H1 (cell line): ENCODE measurements around the gene ADAMTS6. TPM values are rescaled to one million over a fixed set of nuclear protein-coding genes. Genes with fewer than 3 reads are reported as not detected.

Source experiments
- CTCF ChIA-PET: fragments of 300-600 bp; sonication (Branson Sonifier 250); formaldehyde crosslinking; loops from one replicate; lab custom pipeline; 2021; ENCODE audit not compliant: partially characterized antibody; lab: Charles Lee
- POLR2A ChIA-PET: fragments of 300-600 bp; sonication (Branson Sonifier 250); formaldehyde crosslinking; loops from one replicate; lab custom pipeline; 2021; ENCODE audit warnings: inconsistent platforms; ENCODE audit not compliant: partially characterized antibody; lab: Charles Lee
- DNase-seq, 2 experiments: peaks; one replicate each; pipeline versions ENCODE4 v3.0.0 to v3.0.0-alpha.2; 2010 to 2022; ENCODE audit warnings: low spot score in 2 of 2, low read depth in 1 of 2, mixed read lengths in 1 of 2
- FAIRE-seq: peaks from 2 replicates; lab custom pipeline; 2011; peaks lifted over from hg19 to GRCh38; lab: Jason Lieb, UNC
- H2AFZ ChIP-seq: 2 replicates; pipeline ENCODE4 v1.8.1; 2012; ENCODE audit warnings: low read length, inconsistent platforms
- H2AK5ac ChIP-seq: 2 replicates; pipeline ENCODE4 v1.6.1; 2013; ENCODE audit warnings: low read depth, low read length
- H2BK120ac ChIP-seq: replicated peaks from 2 replicates; pipeline ENCODE3; 2013; ENCODE audit warnings: low read depth, low read length, inconsistent platforms
- H2BK12ac ChIP-seq: 2 replicates; pipeline ENCODE4 v1.6.1; 2013; ENCODE audit warnings: low read depth, low read length
- H2BK15ac ChIP-seq: 2 replicates; pipeline ENCODE4 v1.6.1; 2013; ENCODE audit warnings: low read length
- H2BK20ac ChIP-seq: 2 replicates; pipeline ENCODE4 v1.6.1; 2013; ENCODE audit warnings: low read length
- H2BK5ac ChIP-seq: 2 replicates; pipeline ENCODE4 v1.6.1; 2013; ENCODE audit warnings: low read depth, low read length
- H3K14ac ChIP-seq: 2 replicates; pipeline ENCODE4 v1.6.1; 2013; ENCODE audit warnings: inconsistent platforms; ENCODE audit not compliant: insufficient read length
- H3K18ac ChIP-seq: 2 replicates; pipeline ENCODE4 v1.6.1; 2013; ENCODE audit warnings: low read length; ENCODE audit errors: extremely low read depth
- H3K23ac ChIP-seq: 2 replicates; pipeline ENCODE4 v1.6.1; 2013; ENCODE audit warnings: inconsistent platforms; ENCODE audit not compliant: insufficient read length
- H3K23me2 ChIP-seq: 2 replicates; pipeline ENCODE4 v1.6.1; 2013; ENCODE audit warnings: low read depth, low read length
- H3K27ac ChIP-seq: 2 replicates; pipeline ENCODE4 v1.6.1; 2011; ENCODE audit warnings: low read depth, low read length, inconsistent platforms
- H3K27me3 ChIP-seq, 4 experiments: replicated peaks in 1 of 4; 1 replicate in 1 of 4; 2 replicates in 3 of 4; pipeline versions ENCODE4 v1.6.1 to v1.8.1; 2011 to 2013; ENCODE audit warnings: low read length in 3 of 4, mild to moderate bottlenecking in 3 of 4, inconsistent platforms in 2 of 4, mixed read lengths in 2 of 4, moderate library complexity in 1 of 4; ENCODE audit not compliant: control insufficient read depth in 3 of 4, insufficient read depth in 3 of 4; ENCODE audit errors: extremely low read depth in 1 of 4
- H3K36me3 ChIP-seq, 4 experiments: 2 replicates each; pipeline versions ENCODE4 v1.6.1 to v1.8.1; 2011 to 2013; ENCODE audit warnings: mild to moderate bottlenecking in 4 of 4, low read length in 3 of 4, moderate library complexity in 2 of 4, control low read depth in 1 of 4, inconsistent platforms in 1 of 4; ENCODE audit not compliant: insufficient read depth in 4 of 4, control insufficient read depth in 2 of 4
- H3K4ac ChIP-seq: replicated peaks from 2 replicates; pipeline ENCODE3; 2013; ENCODE audit warnings: low read length, low read depth, mixed read lengths, inconsistent platforms; ENCODE audit not compliant: insufficient read length
- H3K4me1 ChIP-seq, 4 experiments: replicated peaks in 1 of 4; 1 replicate in 1 of 4; 2 replicates in 3 of 4; pipeline versions ENCODE4 v1.6.1 to v1.8.1; 2011 to 2013; ENCODE audit warnings: low read length in 3 of 4, inconsistent platforms in 2 of 4, mixed read lengths in 1 of 4; ENCODE audit not compliant: insufficient read depth in 4 of 4, control insufficient read depth in 3 of 4
- H3K4me2 ChIP-seq, 2 experiments: 2 replicates each; pipeline versions ENCODE4 v1.6.1 to v1.8.1; 2011 to 2013; ENCODE audit warnings: low read depth in 2 of 2, low read length in 2 of 2, control low read depth in 1 of 2, inconsistent platforms in 1 of 2, mild to moderate bottlenecking in 1 of 2; ENCODE audit not compliant: insufficient read depth in 1 of 2
- H3K4me3 ChIP-seq, 4 experiments: fragments of 200-600, 300-600 bp in 1 of 4; sonication (generic), shearing (Covaris generic), sonication (Bioruptor Twin) in 1 of 4; 2 replicates each; pipeline versions ENCODE4 v1.5.1 to v1.8.1; 2011 to 2016; ENCODE audit warnings: low read length in 4 of 4, low read depth in 3 of 4, control low read depth in 2 of 4, inconsistent platforms in 2 of 4, mild to moderate bottlenecking in 2 of 4, mixed read lengths in 1 of 4, moderate library complexity in 1 of 4; ENCODE audit not compliant: insufficient read depth in 2 of 4; ENCODE audit errors: extremely low read depth in 1 of 4
- H3K56ac ChIP-seq: replicated peaks from 2 replicates; pipeline ENCODE3; 2013; ENCODE audit warnings: low read depth, mild to moderate bottlenecking, mixed read lengths, low read length, inconsistent platforms; ENCODE audit not compliant: insufficient read length
- H3K79me1 ChIP-seq: 2 replicates; pipeline ENCODE4 v1.6.1; 2013; ENCODE audit warnings: low read depth, low read length, control low read depth
- H3K79me2 ChIP-seq, 2 experiments: 2 replicates each; pipeline versions ENCODE4 v1.6.1 to v1.8.1; 2012 to 2013; ENCODE audit warnings: low read length in 2 of 2, mild to moderate bottlenecking in 2 of 2, inconsistent platforms in 1 of 2; ENCODE audit not compliant: insufficient read depth in 2 of 2, control insufficient read depth in 1 of 2
- H3K9ac ChIP-seq, 4 experiments: replicated peaks in 1 of 4; 1 replicate in 1 of 4; 2 replicates in 3 of 4; pipeline versions ENCODE4 v1.6.1 to v1.8.1; 2011 to 2013; ENCODE audit warnings: low read depth in 3 of 4, low read length in 3 of 4, control low read depth in 2 of 4, mild to moderate bottlenecking in 2 of 4, moderate library complexity in 2 of 4, inconsistent platforms in 1 of 4; ENCODE audit errors: extremely low read depth in 1 of 4
- H3K9me3 ChIP-seq, 2 experiments: 2 replicates each; pipeline versions ENCODE4 v1.6.1 to v1.8.1; 2012 to 2013; ENCODE audit warnings: mild to moderate bottlenecking in 2 of 2, moderate library complexity in 2 of 2, control low read depth in 1 of 2, inconsistent platforms in 1 of 2, low read depth in 1 of 2, low read length in 1 of 2, mixed read lengths in 1 of 2; ENCODE audit not compliant: insufficient read depth in 2 of 2
- H4K20me1 ChIP-seq, 2 experiments: replicated peaks in 1 of 2; 2 replicates each; pipeline versions ENCODE3 to v1.8.1; 2011 to 2013; ENCODE audit warnings: inconsistent platforms in 2 of 2, low read length in 2 of 2, mild to moderate bottlenecking in 1 of 2; ENCODE audit not compliant: insufficient read depth in 2 of 2, control insufficient read depth in 1 of 2
- H4K5ac ChIP-seq: 2 replicates; pipeline ENCODE4 v1.6.1; 2013; ENCODE audit warnings: low read length, low read depth, mixed read lengths, inconsistent platforms; ENCODE audit not compliant: insufficient read length
- H4K8ac ChIP-seq: 2 replicates; pipeline ENCODE4 v1.8.0; 2013; ENCODE audit warnings: mild to moderate bottlenecking, moderate library complexity, low read length, inconsistent platforms; ENCODE audit not compliant: insufficient read depth; ENCODE audit errors: extremely low read depth
- H4K91ac ChIP-seq: replicated peaks from 2 replicates; pipeline ENCODE3; 2013; ENCODE audit warnings: low read length, mixed read lengths, inconsistent platforms; ENCODE audit not compliant: insufficient read length
- ASH2L ChIP-seq: fragments of 200-600, 300-600 bp; sonication (generic); IDR thresholded peaks from one replicate; pipeline ENCODE4 v1.7.1; 2017; ENCODE audit warnings: low read length
- CEBPB ChIP-seq: IDR thresholded peaks from 2 replicates; pipeline ENCODE4 v1.6.1; 2012; ENCODE audit warnings: low read depth, low read length
- CREB1 ChIP-seq: IDR thresholded peaks from 2 replicates; pipeline ENCODE4 v1.6.1; 2012; ENCODE audit warnings: inconsistent platforms
- EGR1 ChIP-seq: IDR thresholded peaks from 2 replicates; pipeline ENCODE4 v1.6.1; 2011; ENCODE audit warnings: low read depth, low read length, borderline replicate concordance
- HDAC6 ChIP-seq: IDR thresholded peaks from one replicate; pipeline ENCODE4 v1.7.1; 2012; ENCODE audit warnings: low read depth, mild to moderate bottlenecking, inconsistent platforms, low read length, moderate library complexity
- RAD21 ChIP-seq, 2 experiments: IDR thresholded peaks in 1 of 2; conservative IDR thresholded peaks in 1 of 2; 2 replicates each; pipeline ENCODE4 v1.6.1; 2011; ENCODE audit warnings: low read depth in 2 of 2, low read length in 2 of 2, improper control_type of control experiment in 1 of 2, inconsistent platforms in 1 of 2, mild to moderate bottlenecking in 1 of 2, moderate library complexity in 1 of 2
- RBBP5 ChIP-seq: IDR thresholded peaks from 2 replicates; pipeline ENCODE4 v1.7.1; 2012; ENCODE audit warnings: low read depth, mild to moderate bottlenecking, inconsistent platforms, low read length, moderate library complexity, borderline replicate concordance
- RNF2 ChIP-seq: fragments of 200-900, 300-1000 bp; sonication (generic); IDR thresholded peaks from 2 replicates; pipeline ENCODE4 v1.7.1; 2016; ENCODE audit warnings: borderline replicate concordance, low read depth, mild to moderate bottlenecking, antibody characterized with exemption, low read length; ENCODE audit not compliant: poor library complexity, severe bottlenecking; ENCODE audit errors: missing control alignments
- SP1 ChIP-seq: IDR thresholded peaks from 2 replicates; pipeline ENCODE4 v1.6.1; 2011; ENCODE audit warnings: low read depth, low read length
- SP2 ChIP-seq: IDR thresholded peaks from 2 replicates; pipeline ENCODE4 v1.6.1; 2012; ENCODE audit warnings: mild to moderate bottlenecking, low read length, inconsistent platforms
- SUZ12 ChIP-seq: fragments of 200-600 bp; sonication (generic); IDR thresholded peaks from 2 replicates; pipeline ENCODE4 v1.6.1; 2012; ENCODE audit warnings: mild to moderate bottlenecking, inconsistent platforms, low read length, moderate library complexity, mixed read lengths
- TAF1 ChIP-seq: IDR thresholded peaks from 2 replicates; pipeline ENCODE4 v1.6.1; 2011; ENCODE audit warnings: mild to moderate bottlenecking, low read depth, low read length
- TBP ChIP-seq: IDR thresholded peaks from 2 replicates; pipeline ENCODE4 v1.6.1; 2011; ENCODE audit warnings: low read depth, low read length, improper control_type of control experiment
- ZNF274 ChIP-seq: IDR thresholded peaks from 2 replicates; pipeline ENCODE4 v1.7.0; 2012; ENCODE audit warnings: low read length, borderline replicate concordance; ENCODE audit errors: extremely low read depth
- WGBS, 2 experiments: shearing (Covaris generic) in 1 of 2; methylation state at CpG; one replicate each; pipeline versions ENCODE4 v1.1.6 to v1.1.7; 2013 to 2015; ENCODE audit warnings: low lambda C conversion rate in 2 of 2, mixed read lengths in 2 of 2, inconsistent platforms in 1 of 2, low coverage in 1 of 2, missing lambda C conversion rate in 1 of 2; ENCODE audit not compliant: insufficient replicate concordance in 2 of 2, insufficient coverage in 1 of 2, insufficient read length in 1 of 2; ENCODE audit errors: extremely low coverage in 1 of 2, missing lambda C conversion rate in 1 of 2; 5-methylcytosine and 5-hydroxymethylcytosine counted together
- polyA plus RNA-seq, 7 experiments: library from polyadenylated mRNA; depleted of rRNA in 3 of 7; stranded (reverse) in 5 of 7; unstranded in 2 of 7; fragments of >200 nt in 5 of 7; fragments of 200-250 nt in 2 of 7; gene quantifications; 1 replicate in 5 of 7; 2 replicates in 1 of 7; 4 replicates in 1 of 7; pipeline versions ENCODE4 v1.2.1 to v1.2.3, GENCODE V29; 2011 to 2013; ENCODE audit warnings: missing spikeins in 2 of 7, mixed read lengths in 2 of 7
- total RNA-seq: library from RNA; stranded (reverse); fragmentation: NEBNext Ultra II Directional; extraction: Animal tissue kit (Norgen Biotek cat#: 25700); gene quantifications from 2 replicates; pipeline ENCODE4 v1.2.1, GENCODE V29; 2021

The ADAMTS6 gene
- total and polyA plus RNA-seq, 2 of the 8 experiments (the other 6 are each of a cell fraction or from before 2014, with no cell fraction given): 0.74 to 2.4 TPM

DNA sequence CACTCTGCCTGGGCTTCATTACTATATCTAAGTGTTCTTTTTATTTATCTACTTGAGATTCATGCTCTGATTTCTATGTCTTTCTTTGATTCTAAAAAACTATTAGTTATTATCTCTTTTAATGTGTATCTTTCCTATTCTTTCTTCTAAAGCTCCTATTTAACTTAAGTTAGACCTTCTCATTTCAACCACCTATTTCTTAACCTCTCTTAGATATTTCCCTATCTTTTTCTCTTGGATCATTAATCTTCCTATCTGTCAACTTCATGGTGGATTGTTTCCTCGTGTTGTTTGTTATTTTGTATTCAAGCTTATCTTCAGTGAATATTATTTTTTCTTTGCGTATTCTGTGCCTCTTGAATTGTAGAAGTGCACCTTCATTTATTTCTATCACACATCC lies 202.1 kb downstream of the ADAMTS6 start:
- Histone ChIP-seq H4K91ac (no peak overlapping the region), H3K27me3 (no peaks in the 10 kb centered on the region), H4K20me1 (no peaks in the 10 kb centered on the region), H3K4me2 (no peak overlapping the region), H3K4me3 (no peak overlapping the region), H2BK5ac (no peak overlapping the region), H3K9me3 (no peaks in the 10 kb centered on the region; a peak in 1 of 4 replicates), H2AFZ (no peak overlapping the region), H2BK20ac (no peak overlapping the region), H3K9ac (no peak overlapping the region), H4K5ac (no peak overlapping the region), H3K56ac (no peak overlapping the region), H2BK15ac (no peak overlapping the region), H2BK120ac (no peak overlapping the region), H3K4me1 (peaks cover 0 to 5% (median 1%) of the 10 kb centered on the region in 4 experiments; a peak in 3 of 7 replicates), H2BK12ac (no peak overlapping the region), H3K4ac (no peak overlapping the region), H2AK5ac (no peak overlapping the region), H4K8ac (no peak overlapping the region), H3K36me3 (no peaks in the 10 kb centered on the region), H3K23ac (no peak overlapping the region), H3K18ac (no peak overlapping the region), H3K79me1 (no peaks in the 10 kb centered on the region), H3K23me2 (no peaks in the 10 kb centered on the region), H3K14ac (no peak overlapping the region), H3K79me2 (no peaks in the 10 kb centered on the region), H3K27ac (no peak overlapping the region)
- ChIA-PET POLR2A (no interaction called here), CTCF (no interaction called here)
- no peak for TF ChIP-seq RNF2
- TF ChIP-seq CREB1: no peak
- TF ChIP-seq RBBP5: no peak
- no peak for TF ChIP-seq HDAC6
- no peak for TF ChIP-seq SUZ12
- TF ChIP-seq ASH2L: no peak
- no peak for TF ChIP-seq RAD21 (IDR thresholded peaks at IDR 0.05 in 1 of 2, conservative IDR thresholded peaks at IDR 0.05 in 1 of 2; ENCODE audit: low read depth in 2 of 2, low read length in 2 of 2)
- no peak for TF ChIP-seq TAF1
- no peak for TF ChIP-seq TBP
- no peak for TF ChIP-seq SP1
- no peak for TF ChIP-seq SP2
- no peak for TF ChIP-seq EGR1
- no peak for TF ChIP-seq CEBPB
- no peak for TF ChIP-seq ZNF274
- 87% methylated on average over 2 of the region's 2 CpGs; no CpG with 5 or more reads in 1 of the 2 experiments for WGBS, 2 experiments
- FAIRE-seq (no peak), DNase-seq (no peak)
